GM19397 (cell line): ENCODE results near the gene HSD11B1L.
"Not testable (repeated sequence)": the region's sequence is repeated elsewhere in the genome, so short reads cannot be mapped to it uniquely, and the experiment has no call there.

Experiments
- ATAC-seq: cut with Tn5 transposase; IDR thresholded peaks from one replicate; pipeline ENCODE4 v1.9.1; 2021; ENCODE audit warnings: mild to moderate bottlenecking, moderate library complexity; ENCODE audit not compliant: unreplicated experiment

HSD11B1L gene

GRCh38 chr19:5697890-5698634 is 17.2 kb downstream of the HSD11B1L start:
- ATAC-seq, result no peak

DNA sequence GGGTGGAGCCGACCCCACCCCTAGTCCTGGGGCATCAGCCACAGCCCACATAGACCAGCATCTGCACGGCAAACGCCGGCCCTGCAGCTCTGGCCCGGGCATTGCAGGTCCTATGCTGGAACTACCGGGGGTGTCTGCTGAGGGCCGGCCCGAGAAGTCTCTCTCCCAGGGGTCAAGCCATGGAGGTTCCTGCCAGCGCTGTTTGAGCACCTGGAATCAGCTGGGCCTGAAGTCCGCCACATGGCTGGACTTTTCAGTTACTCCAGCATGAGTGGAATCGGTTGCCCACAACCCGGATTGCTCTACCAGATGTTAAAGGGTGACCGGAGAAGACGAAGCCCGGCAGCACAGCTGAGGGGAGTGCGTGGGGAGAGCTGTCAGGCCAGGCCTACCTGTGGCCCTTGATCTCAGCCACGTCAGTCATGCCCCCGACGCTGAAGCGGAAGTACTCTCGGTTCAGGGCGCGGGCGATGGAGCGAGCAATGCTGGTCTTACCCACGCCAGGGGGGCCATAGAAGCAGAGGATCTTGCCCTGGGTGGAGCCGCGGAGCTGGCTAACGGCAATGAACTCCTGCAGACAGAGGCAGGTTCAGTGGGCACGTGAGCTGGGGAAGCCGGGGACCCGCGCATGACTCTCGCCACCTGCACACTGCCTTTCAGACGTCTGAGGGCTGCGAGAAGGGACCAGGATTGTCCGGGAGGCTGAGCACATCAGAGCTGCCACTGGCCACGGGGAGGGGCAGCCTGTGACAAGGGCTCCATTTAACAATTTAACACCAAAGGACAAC is 18.0 kb downstream of the HSD11B1L start:
- no peak for ATAC-seq

DNA sequence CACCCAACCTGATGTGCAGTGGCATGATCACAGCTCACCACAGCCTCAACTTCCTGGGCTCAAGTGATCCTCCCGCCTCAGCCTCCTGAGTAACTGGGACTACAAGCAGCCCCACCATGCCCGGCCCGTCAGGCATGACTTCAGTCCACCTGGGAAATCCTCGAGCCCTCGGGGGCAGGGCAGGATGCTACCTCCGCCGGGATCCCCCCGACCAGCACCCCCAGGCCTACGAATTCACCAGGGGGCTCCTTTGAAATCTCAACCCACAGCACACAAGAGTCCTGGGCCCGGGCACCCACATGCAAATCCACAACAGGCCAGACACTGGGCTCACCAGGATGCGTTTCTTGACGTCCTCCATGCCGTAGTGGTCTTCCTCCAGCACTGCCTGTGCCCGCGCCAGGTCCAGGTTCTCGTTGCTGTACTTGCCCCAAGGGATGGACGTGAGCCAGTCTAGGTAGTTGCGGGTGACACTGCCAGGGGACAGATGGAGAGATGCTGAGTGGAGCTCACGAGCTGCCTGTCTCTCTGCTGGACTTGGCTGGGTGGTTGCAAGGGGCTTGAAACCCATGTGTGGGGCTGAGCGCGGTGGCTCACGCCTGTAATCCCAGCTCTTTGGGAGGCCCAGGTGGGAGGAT is 19.7 kb downstream of the HSD11B1L start:
- no peak for ATAC-seq

DNA sequence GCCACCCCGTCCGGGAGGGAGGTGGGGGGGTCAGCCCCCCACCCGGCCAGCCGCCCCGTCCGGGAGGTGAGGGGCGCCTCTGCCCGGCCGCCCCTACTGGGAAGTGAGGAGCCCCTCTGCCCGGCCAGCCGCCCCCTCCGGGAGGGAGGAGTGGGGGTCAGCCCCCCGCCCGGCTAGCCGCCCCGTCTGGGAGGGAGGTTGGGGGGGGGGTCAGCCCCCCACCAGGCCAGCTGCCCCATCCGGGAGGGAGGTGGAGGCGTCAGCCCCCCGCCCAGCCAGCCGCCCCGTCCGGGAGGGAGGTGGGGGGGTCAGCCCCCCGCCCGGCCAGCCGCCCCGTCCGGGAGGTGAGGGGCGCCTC is 21.2 kb downstream of the HSD11B1L start:
- ATAC-seq, result not testable (repeated sequence)

GRCh38 chr19:5703819-5704818 is 23.3 kb downstream of the HSD11B1L start:
- ATAC-seq, result no peak

DNA sequence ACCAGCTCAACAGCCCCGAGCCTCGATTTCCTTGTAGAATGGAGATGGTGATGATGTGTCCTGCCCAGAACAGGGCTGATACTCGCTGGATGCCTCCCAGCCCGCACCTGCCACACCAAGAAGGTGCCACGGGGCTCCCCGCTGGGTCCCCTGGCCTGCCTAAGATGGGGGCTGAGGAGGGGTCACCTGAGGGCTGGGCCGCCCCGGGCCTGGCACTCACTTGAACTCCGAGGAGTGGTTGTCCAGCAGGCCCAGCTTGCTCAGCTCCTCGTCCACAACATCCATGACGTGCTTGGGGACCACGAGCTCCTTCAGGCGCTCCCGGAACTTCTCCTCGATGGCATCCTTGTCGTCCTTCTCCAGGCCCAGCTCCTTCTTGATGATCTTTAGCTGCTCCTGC is 24.7 kb downstream of the HSD11B1L start:
- ATAC-seq, result no peak

DNA sequence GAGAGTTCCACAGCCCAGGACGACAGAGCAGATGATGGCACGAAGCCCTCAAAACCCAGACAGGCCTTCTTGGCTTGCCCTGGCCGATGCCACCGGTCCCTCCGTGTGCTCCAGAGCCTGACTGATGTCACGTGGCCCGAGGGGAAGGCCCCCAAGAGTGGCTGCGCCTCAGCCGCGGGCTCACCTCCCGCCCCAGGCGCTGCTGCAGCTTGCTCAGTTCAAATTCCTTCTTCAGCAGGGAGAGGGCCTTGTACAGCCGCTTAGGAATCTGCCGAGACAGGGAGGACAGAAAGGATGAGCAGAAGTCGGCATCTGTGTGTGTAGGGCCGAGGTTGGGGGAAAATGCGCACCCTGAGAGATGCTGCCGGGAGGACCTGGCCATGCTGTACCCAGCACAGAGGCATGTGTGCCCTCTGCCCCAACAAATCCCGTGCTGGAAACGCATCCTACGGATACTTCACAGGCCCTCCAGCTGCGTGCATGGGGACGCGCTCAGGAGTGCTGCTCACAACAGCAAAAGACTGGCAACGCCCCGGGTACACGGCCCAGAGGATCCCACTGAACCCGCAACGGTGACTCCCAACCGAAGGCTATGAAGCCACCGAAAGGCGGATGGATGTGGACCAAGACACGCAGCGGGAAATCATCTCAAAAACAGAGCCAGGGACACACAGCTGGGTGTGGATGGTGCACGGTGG is 26.2 kb downstream of the HSD11B1L start:
- no peak for ATAC-seq

- ATAC-seq, result no peak
These were observed 27.0 kb downstream of the HSD11B1L start for GRCh38 chr19:5707576-5708575.

DNA sequence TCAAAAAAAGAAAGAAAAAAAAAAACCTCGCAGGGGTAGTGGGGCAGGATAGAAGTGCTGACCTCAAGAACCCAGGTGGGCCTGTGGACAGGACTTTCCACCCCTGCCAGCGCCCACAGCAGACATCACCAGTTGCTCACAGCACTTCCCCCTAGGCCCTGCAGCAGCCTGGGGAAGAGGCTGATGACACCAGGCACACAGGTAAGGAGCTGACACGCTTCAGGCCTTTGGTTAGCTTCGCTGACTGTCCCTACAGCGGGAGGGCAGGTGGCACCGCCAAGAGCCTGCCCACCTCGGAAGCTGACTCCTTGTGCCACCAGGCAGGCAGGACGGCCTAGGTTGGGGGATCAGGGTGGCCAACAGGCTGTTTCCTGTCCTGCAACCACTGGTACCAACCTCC is 30.2 kb downstream of the HSD11B1L start:
- ATAC-seq, result no peak

- no peak for ATAC-seq
These were observed 30.9 kb downstream of the HSD11B1L start for GRCh38 chr19:5711713-5712161.

- no peak for ATAC-seq
These were observed 32.4 kb downstream of the HSD11B1L start for GRCh38 chr19:5713228-5713627.

DNA sequence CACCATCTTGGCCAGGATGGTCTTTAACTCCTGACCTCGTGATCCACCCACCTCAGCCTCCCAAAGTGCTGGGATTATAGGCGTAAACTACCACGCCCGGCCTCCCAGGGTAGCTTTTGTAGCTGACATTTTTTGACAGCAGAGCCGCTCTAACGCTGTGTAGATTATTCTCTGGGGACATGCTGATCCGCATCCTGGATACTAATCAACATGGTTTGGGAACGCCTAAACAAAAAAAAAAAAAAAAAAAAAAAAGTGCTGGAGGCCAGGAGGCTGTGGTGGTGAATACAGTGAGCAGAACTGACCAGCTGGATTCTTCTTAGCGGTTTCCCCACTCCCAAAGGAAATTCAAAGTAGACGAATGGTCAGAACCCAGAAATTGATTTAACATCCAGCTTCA is 34.0 kb downstream of the HSD11B1L start:
- ATAC-seq, result no peak

GRCh38 chr19:5717215-5717935 is 36.5 kb downstream of the HSD11B1L start:
- ATAC-seq, result no peak

- ATAC-seq, result no peak
These were observed 37.3 kb downstream of the HSD11B1L start for GRCh38 chr19:5718037-5718578.

GRCh38 chr19:5718579-5719273 is 37.9 kb downstream of the HSD11B1L start:
- ATAC-seq, result no peak

- ATAC-seq, result peak; percentile 2
These were observed 38.6 kb downstream of the HSD11B1L start for GRCh38 chr19:5719274-5719960.
